Fibroblast of peridontal ligament (primary cell): ENCODE results near the gene SLC35B4.

Experiments used
- DNase-seq: peaks from one replicate; pipeline ENCODE4 v3.0.0-alpha.2; 2010; ENCODE audit errors: extremely low read depth

SLC35B4 gene

DNA sequence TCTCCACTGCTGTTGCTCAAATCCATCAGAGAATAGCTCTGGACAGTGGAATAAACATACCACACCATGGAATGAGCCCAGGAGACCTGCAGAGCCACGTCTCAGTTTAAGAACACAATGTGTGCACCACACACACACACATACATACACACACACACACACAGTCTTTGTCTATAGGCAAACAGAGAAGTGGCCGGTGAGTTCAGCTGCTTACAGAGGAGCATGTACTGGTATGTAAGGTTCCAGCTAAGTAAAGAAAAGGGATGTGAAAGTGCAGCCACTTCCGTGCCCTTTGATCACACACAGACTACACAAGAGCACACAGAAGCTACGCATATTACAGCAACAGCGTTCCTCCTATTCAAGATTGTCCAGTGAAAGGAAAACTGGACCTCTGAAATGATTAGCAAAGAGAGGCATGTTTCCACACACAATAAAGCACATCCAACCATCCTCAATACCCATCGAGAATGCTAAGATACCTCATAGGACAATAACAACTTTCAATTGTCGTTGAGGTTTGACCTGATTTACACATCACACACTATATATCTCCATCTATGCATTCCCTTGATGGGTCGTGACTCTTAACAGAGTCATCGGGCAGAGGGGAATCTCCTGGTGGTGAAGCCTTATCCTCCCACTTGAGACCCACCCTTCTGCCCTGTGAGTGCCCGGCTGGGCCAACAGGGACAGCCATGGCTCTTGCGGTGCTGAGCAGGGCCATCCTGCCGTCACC lies 23.6 kb downstream of the SLC35B4 start:
- no peak for DNase-seq

DNA sequence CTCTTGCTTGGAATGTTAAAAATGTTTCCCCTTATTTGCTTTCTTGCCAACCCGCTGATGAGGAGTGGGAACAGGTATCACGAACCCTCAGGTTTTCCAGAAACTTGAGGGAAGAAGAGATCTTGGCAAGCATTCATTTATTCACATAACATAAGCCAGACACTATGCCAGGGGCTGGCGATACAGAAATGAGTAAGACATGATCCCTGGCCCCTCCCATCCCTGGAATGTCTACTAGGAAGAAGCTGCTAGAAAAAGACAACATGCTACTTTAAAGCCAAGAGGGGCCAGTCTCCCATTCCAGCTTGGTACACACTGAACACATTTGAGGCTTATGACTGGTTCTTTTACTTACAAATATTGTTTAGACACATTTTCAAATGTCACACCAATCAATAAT lies 26.4 kb downstream of the SLC35B4 start:
- no peak for DNase-seq

DNA sequence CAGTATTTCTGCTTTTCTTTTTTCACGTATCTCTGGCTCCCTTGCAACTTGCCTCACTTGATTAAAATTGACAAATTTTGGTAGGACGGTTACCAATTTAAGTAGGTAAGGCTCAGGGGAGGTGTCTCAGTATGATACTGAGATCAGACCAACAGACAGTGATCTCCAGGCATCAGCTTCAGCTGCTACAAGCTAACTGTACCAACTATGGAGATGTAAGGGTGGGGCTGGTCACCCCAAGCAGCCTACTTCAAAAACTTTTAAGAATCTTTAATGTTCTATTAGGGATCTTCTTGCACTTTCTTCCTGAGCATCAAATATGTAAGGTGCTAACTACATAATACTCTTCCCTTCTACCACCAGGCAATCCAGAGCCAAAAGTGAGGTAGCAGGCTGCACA lies 26.9 kb downstream of the SLC35B4 start:
- DNase-seq = no peak

DNA sequence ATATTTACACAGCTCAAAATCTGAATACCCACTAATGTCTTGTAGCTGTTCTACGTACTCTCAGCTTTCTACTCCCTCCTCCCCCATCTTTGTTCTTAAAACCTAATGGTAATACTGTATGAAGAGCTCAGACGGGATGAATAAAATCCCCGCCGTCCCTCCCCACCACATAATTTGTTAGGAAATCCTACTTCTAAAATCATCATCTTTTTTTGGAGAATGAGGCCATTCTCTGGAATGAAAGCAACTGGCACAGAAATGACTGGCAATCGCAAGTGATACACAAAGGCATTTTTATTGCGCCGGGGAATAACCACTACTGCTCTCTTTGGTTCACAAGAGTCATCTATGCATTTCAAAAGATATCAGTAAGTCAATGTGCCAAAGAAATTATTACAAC lies 27.3 kb downstream of the SLC35B4 start:
- peak; percentile 10 for DNase-seq

DNA sequence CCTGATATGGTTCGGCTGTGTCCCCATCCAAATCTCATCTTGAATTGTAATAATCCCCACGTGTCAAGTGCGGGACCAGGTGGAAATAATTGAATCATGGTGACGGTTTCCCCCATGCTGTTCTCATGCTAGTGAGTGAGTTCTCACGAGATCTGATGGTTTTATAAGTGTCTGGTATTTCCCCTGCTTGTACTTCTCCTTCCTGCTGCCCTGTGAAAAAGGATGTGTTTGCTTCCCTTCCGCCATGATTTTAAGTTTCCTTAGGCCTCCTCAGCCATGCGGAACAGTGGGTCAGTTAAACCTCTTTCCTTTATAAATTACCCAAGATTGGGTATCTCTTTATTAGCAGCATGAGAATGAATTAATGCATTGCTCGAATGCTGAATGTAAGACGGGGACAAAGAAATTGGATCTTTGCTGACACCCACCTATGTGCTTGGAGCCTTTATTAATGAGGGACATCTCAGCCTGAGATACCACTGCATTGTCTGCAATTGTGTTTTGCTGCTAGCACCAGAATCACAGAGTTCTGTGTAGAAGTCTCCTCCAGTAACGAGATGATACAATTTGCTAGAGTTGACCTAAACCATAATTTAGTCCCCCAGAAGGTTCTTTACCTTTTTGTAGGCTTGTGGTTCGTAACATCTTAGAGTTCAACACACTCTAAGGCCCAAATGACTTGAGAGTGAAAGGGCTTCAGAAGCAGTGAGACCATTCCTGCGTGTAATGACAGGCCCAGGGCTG lies 28.6 kb downstream of the SLC35B4 start:
- DNase-seq = no peak

DNA sequence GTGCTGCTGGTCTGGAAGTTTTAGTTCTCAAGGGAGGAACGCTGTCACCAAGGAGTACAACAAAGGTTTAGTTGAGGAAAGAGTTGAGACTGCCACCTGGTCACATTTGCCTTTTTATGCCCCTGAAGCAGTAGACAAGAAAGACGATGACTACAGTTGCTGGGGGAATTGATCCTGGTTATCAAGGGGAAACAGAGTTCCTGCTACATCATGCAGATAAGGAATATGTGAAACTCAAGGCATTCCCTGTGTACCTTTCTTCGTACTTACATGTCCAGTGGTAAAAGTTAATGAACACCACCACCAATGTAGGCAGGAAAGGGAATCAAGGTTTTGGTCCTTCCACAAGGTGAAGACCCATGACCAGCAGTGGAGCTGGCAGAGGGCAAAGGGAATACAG lies 31.8 kb downstream of the SLC35B4 start:
- no peak for DNase-seq

DNA sequence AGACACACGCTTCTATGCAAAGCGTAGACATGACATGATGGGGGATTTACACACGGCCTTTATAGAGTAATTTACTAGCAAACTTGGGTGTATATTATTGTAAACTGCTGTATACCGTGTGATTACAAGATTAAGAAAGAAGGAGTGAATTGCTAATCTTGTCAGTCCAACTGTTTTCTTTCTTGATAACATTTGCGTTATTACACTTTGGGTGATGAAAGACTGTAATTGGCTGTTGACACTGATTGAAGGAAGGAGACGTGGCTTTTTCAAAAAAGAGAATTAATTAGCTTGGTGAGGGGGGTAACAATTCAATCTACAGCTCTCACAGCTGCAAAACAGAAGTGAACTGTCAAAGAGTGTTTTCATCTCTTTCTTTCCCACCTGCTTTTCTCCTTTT lies 32.7 kb downstream of the SLC35B4 start:
- no peak for DNase-seq

DNA sequence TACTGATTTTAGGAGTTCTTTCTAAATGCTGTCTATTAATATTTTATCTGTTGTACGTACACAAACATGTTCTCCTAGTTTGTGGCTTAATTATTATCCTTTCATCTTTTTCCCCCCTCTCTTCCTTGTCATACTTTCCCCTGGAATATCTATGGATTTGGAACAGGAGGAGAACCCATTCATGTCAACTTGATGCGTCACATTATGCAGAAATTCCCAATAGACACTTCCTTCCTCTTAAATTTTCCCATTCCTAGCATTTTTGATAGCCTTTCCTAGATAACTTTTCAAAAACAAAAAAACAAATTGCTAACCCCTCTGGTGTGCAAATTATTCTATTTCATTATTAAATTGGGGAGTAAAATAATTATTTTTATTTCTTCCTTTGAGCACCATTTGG lies 36.2 kb downstream of the SLC35B4 start:
- DNase-seq = no peak

DNA sequence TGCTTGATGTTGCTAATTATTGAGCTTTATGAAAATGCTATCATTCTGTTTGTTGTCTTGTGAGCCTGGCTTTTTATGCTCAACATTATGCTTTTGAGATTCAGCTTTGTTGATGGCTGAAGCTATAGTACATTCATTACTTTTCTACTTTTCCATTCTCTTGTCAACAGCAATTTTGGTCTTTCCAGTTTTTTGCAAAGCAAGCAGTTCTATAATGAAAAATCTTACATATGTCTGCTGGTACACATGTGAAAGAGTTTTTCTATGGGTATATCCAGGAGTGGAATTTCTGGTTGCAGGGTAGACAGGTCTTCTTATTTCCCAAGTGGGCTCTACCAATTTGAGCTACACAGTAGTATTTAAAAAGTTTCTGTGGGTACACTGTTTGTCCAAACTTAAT lies 36.8 kb downstream of the SLC35B4 start:
- no peak for DNase-seq

DNA sequence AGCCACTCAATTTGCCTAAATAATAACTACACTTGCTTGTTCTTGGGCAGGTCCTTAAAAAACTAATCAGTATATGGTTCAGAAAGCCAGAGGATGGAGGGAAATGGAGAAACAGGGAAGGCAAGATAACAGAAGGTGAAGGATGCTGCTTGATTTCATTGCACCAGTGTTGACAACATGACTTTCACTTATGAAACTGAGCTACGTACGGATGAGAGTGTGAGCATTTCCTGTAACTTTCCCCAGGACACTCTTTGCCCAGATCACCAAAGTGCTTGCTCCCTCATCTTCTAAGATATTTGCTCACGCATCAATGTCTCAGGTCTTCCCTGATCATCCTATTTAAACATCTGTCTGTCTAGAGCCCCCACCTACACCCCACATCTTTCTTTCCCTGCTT lies 37.4 kb downstream of the SLC35B4 start:
- DNase-seq = no peak

DNA sequence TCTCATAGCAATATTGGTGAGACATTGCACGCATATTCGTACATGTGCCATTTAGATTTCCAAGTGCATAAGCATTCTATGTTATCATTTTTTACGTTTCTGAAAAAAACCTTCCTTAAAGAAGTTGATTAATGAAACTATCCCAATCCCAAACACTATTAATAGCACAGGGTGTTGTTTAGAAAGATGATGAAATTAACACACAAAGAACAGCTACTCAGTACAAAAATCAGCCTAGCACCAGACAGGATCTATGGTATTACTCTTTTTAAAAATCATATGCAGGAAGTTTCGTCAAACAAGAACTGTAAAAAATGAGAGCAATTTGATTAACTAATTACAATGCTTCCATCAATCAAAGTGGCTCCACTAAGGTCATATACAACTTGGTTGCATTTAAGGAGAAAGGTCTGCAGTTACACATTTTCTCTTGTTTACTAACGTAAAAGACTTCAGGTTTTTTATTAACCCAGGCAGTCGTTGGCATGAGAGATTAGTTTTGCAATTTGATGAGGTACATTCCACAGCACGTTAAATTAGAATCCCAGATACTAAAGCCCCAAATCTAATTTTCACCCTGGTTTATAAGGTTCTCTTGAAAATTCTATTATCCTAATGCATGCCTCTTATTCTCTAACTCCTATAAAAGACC lies 38.1 kb downstream of the SLC35B4 start:
- no peak for DNase-seq

DNA sequence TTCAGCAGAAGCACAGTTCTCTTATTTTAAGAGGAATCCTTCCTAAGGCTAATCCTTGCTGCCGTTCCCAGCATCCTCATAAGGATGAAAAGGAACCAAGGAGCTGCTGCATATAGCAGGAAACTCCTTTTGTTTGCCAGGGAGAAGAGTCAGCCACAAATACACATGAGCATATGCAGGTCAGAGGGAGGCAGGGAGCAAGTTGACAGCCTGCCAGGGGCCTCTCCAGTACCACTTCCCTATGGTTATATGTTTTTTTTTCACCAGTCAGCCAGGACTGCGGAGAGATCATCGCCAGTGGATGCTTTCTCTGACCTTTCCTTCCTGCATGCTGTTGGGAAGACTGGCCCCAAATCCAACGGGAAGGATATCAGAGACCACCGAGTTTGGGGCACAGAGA lies 39.8 kb downstream of the SLC35B4 start:
- DNase-seq = no peak

DNA sequence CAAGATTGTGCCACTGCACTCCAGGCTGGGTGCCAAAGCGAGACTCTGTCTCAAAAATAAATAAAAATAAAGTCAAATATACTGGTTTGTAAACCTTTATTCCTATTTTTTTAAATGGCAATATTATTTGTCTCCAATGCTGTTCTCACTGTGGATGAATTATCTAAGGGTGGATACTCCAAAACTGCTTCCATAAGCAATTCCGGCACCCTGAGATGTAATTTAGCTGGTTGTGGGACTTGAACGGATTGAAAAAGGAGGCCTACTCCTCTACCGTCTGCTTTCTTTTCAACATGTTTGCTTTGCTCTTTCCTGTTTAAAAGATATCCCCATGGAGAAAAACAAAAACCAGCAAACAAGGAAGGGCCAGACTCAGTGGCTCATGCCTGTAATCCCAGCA lies 54.4 kb downstream of the SLC35B4 start:
- DNase-seq = no peak

DNA sequence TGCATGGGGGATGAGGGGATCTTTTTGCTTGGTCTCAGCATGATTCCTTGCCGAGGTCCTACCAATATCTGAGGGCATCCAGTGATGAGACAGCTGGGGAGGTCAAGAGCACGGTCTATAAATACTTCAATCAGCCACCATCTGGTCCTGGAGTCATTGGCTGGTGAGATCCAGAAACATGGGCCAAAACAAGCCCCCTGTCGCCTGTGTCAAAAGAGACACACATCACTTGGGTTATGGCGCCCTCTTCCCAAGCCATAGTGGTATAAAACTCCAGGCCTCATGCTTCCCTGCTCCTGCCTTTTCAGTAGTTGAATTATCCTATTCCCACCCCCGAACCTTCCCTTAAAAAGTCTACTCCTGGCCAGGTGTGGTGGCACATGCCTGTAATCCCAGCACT lies 60.9 kb downstream of the SLC35B4 start:
- DNase-seq = no peak

DNA sequence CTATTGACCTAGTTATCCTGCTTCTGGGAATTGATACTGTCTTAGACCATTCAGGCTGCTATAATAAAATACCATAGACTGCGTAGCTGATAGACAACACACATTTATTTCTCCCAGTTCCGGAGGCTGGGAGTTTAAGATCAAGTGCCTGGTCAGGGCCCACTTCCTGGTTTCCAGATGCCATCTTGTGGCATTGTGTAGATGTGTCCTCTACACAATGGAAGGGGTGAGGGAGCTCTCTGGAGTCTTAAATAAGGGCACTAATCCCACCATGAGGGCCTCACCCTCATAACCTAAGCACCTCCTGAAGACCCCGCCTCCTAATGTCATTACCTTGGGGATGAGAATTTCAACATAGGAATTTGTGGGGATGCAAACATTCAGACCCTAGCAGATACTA lies 62.4 kb downstream of the SLC35B4 start:
- peak; percentile 10 for DNase-seq

DNA sequence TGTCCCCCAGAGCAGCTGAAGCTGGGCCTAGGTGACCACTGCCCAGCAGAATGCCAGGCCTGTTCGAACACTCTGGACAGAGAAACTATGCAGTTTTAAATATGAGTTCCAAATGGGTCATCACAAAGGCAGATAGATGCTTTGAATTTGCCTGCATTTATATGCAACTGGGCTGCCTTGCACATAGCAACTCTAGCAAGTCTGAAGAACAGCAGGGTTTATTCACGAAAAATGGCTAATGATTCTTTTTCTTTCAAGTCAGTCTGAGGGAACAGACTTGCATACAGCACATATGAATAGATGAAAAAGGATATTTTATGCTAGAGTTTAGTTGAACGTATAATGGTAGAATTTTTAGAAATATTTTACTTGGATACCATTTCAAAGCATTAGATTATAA lies 68.5 kb downstream of the SLC35B4 start:
- DNase-seq = no peak

DNA sequence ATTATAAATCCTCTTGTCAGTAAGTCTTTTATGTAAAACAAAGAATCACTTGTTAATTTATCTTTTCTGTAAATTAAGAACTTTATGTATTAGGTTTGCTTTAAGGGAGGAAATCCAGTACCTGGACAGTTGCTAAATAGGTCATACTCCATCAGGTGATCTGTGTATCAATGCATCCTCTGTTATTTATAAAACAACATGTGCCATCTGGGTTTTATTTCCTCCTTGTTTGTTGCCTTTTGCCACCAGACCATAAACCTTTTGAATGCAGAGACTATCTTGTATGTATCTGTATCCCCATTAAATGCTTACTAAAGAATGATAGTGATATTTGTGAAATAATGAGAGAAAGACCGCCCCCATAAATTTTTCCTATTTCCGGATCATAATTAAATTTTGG lies 70.0 kb downstream of the SLC35B4 start:
- no peak for DNase-seq

DNA sequence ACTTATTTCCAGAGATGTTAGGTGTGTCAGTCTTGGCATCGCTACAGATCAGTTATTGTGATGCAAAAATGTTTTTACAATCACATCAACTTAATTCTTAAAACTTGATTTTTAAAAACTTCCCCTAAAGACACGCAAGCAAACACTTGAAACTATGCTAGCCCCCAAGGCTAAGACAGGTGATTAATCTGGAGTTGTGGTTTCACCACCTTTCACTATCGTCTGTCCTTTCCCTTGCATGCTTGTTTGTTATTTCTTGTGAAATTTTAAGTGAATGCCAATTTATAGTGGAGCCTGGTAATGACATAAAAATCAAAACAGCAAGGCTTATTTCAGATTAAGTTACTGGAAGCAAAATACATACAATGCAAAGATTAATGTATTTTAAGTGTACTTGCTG lies 70.4 kb downstream of the SLC35B4 start:
- no peak for DNase-seq

DNA sequence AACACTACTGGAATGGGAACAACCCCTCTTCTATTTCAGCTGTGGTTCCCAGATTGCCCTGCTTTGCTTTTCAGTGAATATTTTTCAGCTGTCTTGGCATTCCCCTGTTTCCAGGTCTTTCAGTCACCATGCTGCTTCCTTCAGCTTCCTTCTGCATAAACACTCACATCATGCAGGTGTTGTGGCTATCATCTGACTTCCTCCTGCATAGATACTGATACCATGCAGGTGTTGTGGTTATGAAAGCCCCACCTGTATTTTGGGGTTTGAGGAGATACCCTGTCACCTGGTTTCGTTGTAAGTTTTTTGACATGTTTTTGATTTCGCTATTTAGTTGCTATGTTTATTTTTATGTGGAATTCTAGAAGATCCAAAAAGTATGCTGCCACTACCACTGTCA lies 71.5 kb downstream of the SLC35B4 start:
- no peak for DNase-seq
